GM18909 (cell line): ENCODE results near the gene H2AZ2.
A peak's percentile ranks its signal among the peaks of the same experiment; 100 is the strongest.
"Not testable (repeated sequence)": the region's sequence is repeated elsewhere in the genome, so short reads cannot be mapped to it uniquely, and the experiment has no call there.

Source experiments
- ATAC-seq: cut with Tn5 transposase; IDR thresholded peaks from one replicate; pipeline ENCODE4 v1.9.1; 2021; ENCODE audit warnings: mild to moderate bottlenecking; ENCODE audit not compliant: unreplicated experiment, poor library complexity

Gene H2AZ2

DNA sequence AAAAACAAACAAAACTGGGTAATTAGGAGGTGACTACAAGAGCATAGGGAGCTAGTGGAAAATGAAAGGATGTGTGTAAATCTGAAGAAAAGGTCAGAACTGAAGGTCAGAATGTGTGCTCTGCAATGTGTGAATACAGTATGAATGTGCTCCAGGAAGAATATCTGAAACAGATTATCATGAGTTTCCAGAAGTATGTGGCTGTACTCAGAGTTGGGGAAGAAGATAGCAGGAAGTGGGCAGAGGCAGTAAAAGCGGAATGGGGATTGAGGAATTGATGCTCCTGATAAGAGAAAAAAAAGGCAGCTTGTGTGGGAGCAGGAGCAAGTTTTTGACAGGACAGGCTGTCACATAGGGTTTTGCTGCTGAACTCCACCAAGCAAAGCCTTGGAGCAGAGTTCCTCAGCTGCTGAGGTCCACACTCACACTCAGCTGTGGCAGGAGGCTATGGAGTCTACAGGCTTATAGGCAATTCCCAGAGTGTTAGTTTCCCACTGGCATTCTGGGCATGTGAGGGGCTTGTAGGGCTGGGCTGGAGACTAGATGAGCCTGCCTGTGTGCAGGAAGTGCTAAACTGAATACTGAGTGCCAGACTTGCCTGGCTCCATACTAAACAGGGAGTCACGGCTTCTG is 22.9 kb downstream of the H2AZ2 start:
- no peak for ATAC-seq

GRCh38 chr7:44823255-44823781 is 24.6 kb downstream of the H2AZ2 start:
- ATAC-seq, result no peak

GRCh38 chr7:44819292-44819691 is 28.6 kb downstream of the H2AZ2 start:
- ATAC-seq, result no peak

DNA sequence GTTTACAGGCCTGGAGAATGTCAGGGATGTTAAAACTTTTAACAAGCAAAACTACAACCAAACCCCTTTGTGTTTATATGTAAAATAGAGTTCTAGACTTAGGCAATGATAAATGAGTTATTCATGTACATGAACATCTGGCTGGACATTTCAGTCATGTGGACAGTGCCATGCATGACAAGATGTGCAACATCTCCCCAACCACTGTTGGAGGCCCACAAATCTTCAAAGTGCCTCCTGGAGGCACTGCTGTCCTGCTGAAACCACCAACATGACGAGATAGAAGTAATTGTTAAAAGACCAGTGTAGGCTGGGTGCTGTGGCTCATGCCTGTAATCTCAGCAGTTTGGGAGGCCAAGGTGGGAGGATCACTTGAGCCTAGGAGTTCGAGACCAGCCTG is 33.0 kb downstream of the H2AZ2 start:
- no peak for ATAC-seq

- no peak for ATAC-seq
Measured at GRCh38 chr7:44811571-44811970, 36.3 kb downstream of the H2AZ2 start.

GRCh38 chr7:44811093-44811492 is 36.8 kb downstream of the H2AZ2 start:
- no peak for ATAC-seq

DNA sequence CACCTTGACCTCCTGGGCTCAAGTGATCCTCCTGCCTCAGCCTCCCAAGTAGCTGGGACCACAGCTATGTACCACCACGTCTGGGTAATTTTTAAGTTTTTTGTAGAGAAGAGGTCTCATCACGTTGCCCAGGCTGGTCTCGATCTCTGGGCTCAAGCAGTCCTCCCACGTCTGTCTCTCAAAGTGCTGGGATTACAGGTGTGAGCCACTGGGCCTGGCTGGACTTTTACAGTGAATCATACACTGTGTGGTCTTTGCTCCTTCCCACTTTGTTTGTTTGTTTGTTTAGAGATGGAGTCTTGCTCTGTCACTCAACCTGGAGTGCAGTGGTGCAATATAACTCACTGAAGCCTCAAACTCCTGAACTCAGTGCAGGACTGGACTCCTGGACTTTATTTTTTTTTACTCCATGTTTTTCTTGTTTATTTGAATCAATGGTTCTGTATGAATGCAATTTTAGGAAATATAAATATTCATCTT is 38.9 kb downstream of the H2AZ2 start:
- ATAC-seq, result no peak

DNA sequence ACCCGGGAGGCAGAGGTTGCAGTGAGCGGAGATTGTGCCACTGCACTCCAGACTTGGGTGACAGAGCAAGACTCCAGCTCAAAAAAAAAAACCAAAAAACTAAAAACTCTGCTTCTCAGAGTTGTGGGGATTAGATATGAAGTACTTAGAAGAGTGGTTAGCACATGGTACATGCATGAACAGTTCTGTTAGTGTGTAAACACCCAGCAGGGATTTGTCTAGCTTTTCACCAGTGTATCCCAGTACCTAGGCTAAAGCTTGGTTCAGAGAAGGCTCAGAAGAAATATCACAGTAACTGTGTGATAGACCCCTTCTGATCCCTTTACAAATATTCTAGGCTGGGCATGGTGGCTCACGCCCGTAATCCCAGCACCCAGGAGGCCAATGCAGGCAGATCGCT is 41.9 kb downstream of the H2AZ2 start:
- no peak for ATAC-seq

- ATAC-seq, result not testable (repeated sequence)
Measured at GRCh38 chr7:44803828-44804519, 43.9 kb downstream of the H2AZ2 start.

- ATAC-seq, result no peak
Measured at GRCh38 chr7:44802418-44803025, 45.4 kb downstream of the H2AZ2 start.

- no peak for ATAC-seq
Measured at GRCh38 chr7:44801890-44802289, 46.0 kb downstream of the H2AZ2 start.

DNA sequence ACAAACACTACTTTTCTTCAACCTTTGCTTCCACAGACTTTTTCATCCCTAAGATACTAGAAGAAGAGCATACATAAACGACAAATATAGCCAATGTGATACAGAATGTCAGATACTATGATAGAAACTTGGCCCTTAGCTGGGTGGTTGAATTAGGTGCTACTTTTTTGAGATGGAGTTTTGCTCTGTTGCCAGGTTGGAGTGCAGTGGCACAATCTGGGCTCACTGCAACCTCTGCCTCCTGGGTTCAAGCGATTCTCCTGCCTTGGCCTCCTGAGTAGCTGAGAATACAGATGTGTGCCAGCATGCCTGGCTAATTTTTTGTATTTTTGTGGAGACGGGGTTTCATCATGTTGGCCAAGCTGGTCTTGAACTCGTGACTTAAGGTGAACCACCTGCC is 47.9 kb downstream of the H2AZ2 start:
- no peak for ATAC-seq

- ATAC-seq, result no peak
Measured at GRCh38 chr7:44798649-44799305, 49.1 kb downstream of the H2AZ2 start.

DNA sequence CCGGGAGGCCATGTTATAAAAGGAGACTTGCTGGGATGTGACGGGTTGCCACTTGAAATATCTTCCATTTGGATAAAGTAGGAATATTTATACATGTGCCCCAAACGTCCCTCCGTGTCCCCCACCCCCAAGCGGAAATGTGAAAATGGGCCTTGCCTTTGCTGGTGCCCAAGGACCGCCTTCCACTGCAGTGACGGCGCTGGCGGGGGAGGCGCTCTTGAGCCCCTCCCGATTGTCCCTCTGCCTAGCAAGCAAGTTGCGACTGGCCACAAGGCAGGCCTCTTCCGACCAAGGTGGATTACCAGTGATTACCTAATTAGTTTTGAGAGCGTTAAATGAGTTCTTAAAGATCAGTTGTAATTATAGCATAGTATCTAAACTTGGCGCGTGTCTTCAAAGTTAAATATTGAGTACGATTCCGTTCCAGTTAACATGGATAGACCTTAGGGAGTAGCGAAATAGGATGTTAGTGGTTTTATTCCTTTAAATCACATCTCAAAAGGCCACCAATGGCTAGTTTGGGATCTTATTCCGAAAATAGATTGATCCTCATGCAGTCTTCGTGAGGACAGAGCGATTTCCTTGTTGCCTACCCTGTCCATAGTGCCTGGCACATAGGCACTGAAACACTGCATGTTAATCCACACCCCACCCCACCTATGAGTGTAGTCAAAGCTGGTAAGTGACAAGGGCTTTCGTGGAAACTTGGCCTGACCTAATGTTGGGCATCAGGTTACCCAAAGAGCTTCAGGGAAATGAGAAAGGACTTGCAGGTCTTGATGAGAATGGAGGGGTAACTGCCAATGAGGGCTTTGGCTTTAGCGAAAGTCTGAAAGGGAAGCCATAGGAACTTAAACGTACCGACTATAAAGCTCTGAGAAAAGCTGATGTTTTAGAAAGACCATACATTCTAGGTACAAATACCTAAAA is 50.3 kb downstream of the H2AZ2 start:
- peak; percentile 44 for ATAC-seq

DNA sequence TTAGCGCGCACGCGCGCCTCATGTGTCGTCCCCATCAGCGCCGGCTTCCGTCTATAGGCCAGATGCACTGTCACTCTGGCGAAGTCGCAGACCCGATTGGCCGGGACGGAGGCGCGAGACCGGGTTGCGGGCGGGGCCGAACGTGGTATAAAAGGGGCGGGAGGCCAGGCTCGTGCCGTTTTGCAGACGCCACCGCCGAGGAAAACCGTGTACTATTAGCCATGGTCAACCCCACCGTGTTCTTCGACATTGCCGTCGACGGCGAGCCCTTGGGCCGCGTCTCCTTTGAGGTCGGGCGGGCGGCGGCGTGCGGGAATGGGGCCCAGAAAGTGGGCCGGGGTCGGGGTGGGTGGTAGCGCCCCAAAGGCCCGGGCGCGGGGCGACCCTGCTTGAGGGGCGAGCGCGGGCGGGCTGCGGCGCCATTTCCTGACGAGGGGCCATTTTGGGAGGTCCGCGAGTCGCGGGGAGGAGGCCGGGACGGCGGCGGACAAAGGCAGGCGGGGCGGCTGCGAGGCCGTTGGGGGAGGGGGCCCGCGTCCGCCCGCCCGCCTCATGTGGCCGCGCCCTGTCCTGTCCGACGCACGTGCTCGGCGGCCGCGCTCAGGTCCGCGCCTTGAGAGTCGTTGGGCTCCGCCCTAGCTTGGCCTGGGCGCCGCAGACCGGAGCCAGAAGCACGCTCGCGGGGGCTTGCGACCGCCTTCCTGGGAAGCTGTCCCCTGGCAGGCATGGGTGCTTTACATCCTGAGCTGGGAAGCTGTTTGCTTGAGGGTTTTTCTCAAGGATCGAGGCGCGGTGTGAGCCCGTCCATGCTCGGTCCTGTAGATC is 51.2 kb downstream of the H2AZ2 start, which contains the start of gene PPIA:
Gene PPIA, plus strand, starts transcription at position 178 of the 825 bp plus-strand sequence. Its CDS starts 44 bp downstream, at position 222.
- ATAC-seq, result peak; percentile 90

GRCh38 chr7:44796034-44796503 is 51.8 kb downstream of the H2AZ2 start:
- ATAC-seq, result peak; percentile 17

- ATAC-seq, result no peak
Measured at GRCh38 chr7:44794331-44794730, 53.6 kb downstream of the H2AZ2 start.

DNA sequence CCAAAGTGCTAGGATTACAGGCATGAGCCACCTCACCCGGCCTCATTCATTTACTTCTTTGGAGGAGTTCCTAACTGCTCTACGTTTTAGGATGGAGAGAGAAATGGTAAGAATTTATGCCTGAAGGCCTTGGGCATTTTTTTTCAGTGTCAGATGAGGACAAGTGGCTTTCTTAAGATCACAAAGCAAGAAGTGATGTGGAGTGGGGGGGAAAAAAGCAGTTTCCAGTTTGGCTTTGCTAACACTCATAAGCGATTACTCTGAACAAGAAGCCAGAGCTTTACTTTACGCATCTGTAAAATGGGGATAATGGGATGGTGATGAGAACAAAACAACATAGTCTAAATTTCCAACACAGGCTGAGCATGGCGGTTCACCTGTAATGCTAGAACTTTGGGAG is 54.0 kb downstream of the H2AZ2 start:
- no peak for ATAC-seq
